ENCODE measurements around the gene POFUT1. TPM values are rescaled to one million over a fixed set of nuclear protein-coding genes. Genes with fewer than 3 reads are reported as not detected.

The POFUT1 gene
- total and polyA plus RNA-seq, 2 of the 8 experiments (the other 6 are each of a cell fraction or from before 2014, with no cell fraction given) = 19.4 to 24.4 TPM

- TF ChIP-seq CHD7 (IDR thresholded peaks at IDR 0.05; ENCODE audit: insufficient replicate concordance, low read length) (no peak), SIN3A (conservative IDR thresholded peaks at IDR 0.05 in 1 of 2, IDR thresholded peaks at IDR 0.05 in 1 of 2; ENCODE audit: low read depth in 1 of 2, low read length in 2 of 2) (no peak), ASH2L (IDR thresholded peaks at IDR 0.05; ENCODE audit: low read length) (no peak), RBBP5 (IDR thresholded peaks at IDR 0.05; ENCODE audit: borderline replicate concordance, low read depth, low read length) (no peak), SAP30 (IDR thresholded peaks at IDR 0.05; ENCODE audit: insufficient read depth, insufficient replicate concordance, low read length) (no peak), TCF12 (IDR thresholded peaks at IDR 0.05; ENCODE audit: low read depth, low read length) (no peak), SP4 (IDR thresholded peaks at IDR 0.05; ENCODE audit: low read length) (no peak)
These were observed 48.6 kb upstream of the POFUT1 start (continued) for GRCh38 chr20:32158943-32159660.
